ENCODE data around the gene TOM1L2. TPM values are rescaled to one million over a fixed set of nuclear protein-coding genes. Genes with fewer than 3 reads are reported as not detected.

The TOM1L2 gene
- total RNA-seq (49.9 and 145 TPM in 2 replicates), polyA plus RNA-seq (46.4 and 55.2 TPM in 2 replicates)

DNA sequence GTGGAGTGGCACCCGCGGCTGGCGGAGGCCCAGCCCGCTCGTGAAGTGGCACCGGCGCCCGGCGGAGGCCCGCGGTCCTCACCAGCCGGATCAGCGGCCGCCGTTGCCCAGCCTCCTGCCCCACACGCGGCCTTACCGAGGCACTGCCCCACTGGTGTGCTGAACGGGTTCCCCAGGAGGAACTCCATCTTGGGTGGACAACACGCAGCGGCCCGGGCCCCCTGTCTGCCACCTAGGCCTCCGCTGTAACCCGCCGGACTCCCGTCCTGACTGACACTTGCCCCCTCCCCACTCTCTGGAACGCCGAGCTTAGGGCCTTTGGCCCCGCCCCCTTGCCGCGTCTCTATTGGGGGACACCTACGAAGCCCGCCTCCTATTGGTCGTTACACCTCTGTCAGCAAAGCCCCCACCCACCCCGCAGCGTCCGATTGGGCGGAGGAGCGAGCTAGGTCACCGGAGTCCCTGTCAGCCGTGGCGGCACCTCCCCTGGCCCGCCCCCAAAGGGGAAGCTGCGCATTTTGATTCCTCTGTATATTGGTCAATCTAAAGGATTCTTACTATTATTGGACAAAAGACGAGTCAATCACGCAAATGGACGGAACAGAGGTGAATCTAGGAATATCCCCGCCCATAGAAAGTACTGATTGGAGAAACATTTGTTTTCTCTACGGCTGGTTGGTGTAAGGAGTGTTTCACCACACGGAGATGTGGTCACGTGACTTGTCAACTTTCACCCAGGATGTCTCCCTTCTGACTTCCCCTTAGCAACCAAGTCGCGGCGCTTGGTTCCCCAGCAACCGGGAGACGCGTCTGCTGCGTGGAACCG is at the start of gene TOM1L2, which contains the start of gene DRC3:
Gene TOM1L2, minus strand, starts transcription at position 275 of the 826 bp plus-strand sequence. Its CDS starts 87 bp downstream, at position 188.
Gene DRC3, plus strand, starts transcription at position 737 of the 826 bp plus-strand sequence. CDS start 4,737 bp downstream, outside the sequence.
- peak within 1 kb of the TSS; percentile 71 for H3K27ac ChIP-seq
- no peaks in the 10 kb centered on the region for H3K27me3 ChIP-seq
- TF ChIP-seq, protein P1, sequence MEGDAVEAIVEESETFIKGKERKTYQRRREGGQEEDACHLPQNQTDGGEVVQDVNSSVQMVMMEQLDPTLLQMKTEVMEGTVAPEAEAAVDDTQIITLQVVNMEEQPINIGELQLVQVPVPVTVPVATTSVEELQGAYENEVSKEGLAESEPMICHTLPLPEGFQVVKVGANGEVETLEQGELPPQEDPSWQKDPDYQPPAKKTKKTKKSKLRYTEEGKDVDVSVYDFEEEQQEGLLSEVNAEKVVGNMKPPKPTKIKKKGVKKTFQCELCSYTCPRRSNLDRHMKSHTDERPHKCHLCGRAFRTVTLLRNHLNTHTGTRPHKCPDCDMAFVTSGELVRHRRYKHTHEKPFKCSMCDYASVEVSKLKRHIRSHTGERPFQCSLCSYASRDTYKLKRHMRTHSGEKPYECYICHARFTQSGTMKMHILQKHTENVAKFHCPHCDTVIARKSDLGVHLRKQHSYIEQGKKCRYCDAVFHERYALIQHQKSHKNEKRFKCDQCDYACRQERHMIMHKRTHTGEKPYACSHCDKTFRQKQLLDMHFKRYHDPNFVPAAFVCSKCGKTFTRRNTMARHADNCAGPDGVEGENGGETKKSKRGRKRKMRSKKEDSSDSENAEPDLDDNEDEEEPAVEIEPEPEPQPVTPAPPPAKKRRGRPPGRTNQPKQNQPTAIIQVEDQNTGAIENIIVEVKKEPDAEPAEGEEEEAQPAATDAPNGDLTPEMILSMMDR (IDR thresholded peaks at IDR 0.05; ENCODE audit: low read depth, low read length), result no peak
- peak within 1 kb of the TSS; percentile 72 for H3K4me3 ChIP-seq
- no peaks in the 10 kb centered on the region for H3K9me3 ChIP-seq (ENCODE audit: low read depth)
- peaks cover 7% of the 10 kb centered on the region for H3K4me1 ChIP-seq (ENCODE audit: low read depth)
- no peaks in the 10 kb centered on the region for H3K36me3 ChIP-seq
- DNase-seq (ENCODE audit: low read depth in 1 of 2, low spot score in 1 of 2), result peak; percentile 100

DNA sequence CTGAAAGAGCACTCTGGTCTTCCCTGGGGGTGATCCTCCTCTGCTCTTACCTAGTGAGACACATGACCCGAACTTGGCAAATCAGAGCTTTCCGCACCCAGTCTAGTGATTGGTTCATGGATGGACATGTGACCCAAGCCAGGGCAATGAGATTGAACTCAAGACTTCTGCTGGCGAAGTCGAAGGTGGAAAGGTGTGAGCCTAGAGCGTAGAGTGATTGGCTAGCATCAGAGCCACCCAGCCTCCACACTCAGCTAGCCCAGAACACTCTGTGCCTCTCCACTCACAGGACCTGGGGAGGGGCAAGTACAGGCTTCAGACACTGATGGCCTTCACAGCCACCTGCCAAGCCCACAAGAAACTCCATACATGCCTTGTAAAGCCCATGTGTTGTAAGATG is 49.2 kb upstream of the TOM1L2 start:
- TF ChIP-seq, protein P1 (IDR thresholded peaks at IDR 0.05; ENCODE audit: low read depth, low read length), result no peak
- Histone ChIP-seq H3K27me3 (no peaks in the 10 kb centered on the region), H3K36me3 (no peaks in the 10 kb centered on the region), H3K4me1 (ENCODE audit: low read depth) (peaks cover 15% of the 10 kb centered on the region), H3K27ac (no peak overlapping the region), H3K9me3 (ENCODE audit: low read depth) (no peaks in the 10 kb centered on the region), H3K4me3 (no peak overlapping the region)
- DNase-seq (ENCODE audit: low read depth in 1 of 2, low spot score in 1 of 2), result no peak

DNA sequence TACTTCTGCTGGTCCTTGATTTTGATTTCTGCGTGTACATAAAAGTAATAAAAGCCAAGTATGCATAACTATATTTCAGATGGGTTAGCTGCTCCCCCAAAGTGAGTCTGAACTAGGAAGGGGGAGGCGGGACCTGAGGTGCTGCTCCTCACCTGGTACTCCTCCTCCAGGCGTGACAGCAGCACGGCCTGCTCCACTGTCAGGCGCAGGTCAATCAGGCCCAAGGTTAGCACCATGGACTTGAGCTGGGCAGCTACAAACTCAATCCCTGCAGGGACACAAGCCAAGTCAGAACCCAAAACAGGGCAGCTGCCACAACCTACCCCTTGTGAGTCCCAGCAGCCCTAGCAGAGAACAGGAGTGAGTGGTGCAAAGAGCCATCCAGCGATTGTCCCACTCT is 48.8 kb upstream of the TOM1L2 start:
- no peaks in the 10 kb centered on the region for H3K27me3 ChIP-seq
- H3K9me3 ChIP-seq (ENCODE audit: low read depth), result no peaks in the 10 kb centered on the region
- TF ChIP-seq, protein P1 (IDR thresholded peaks at IDR 0.05; ENCODE audit: low read depth, low read length), result no peak
- no peak for DNase-seq (ENCODE audit: low read depth in 1 of 2, low spot score in 1 of 2)
- peaks cover 15% of the 10 kb centered on the region for H3K4me1 ChIP-seq (ENCODE audit: low read depth)
- no peaks in the 10 kb centered on the region for H3K36me3 ChIP-seq
- H3K27ac ChIP-seq, result no peak overlapping the region
- no peak overlapping the region for H3K4me3 ChIP-seq

GRCh38 chr17:18019838-18020154 is 47.6 kb upstream of the TOM1L2 start:
- H3K36me3 ChIP-seq, result no peaks in the 10 kb centered on the region
- no peak for DNase-seq (ENCODE audit: low read depth in 1 of 2, low spot score in 1 of 2)
- no peak overlapping the region for H3K4me3 ChIP-seq
- no peak overlapping the region for H3K27ac ChIP-seq
- H3K4me1 ChIP-seq (ENCODE audit: low read depth), result peaks cover 15% of the 10 kb centered on the region
- H3K27me3 ChIP-seq, result no peaks in the 10 kb centered on the region
- TF ChIP-seq, protein P1 (IDR thresholded peaks at IDR 0.05; ENCODE audit: low read depth, low read length), result no peak
- H3K9me3 ChIP-seq (ENCODE audit: low read depth), result no peaks in the 10 kb centered on the region

DNA sequence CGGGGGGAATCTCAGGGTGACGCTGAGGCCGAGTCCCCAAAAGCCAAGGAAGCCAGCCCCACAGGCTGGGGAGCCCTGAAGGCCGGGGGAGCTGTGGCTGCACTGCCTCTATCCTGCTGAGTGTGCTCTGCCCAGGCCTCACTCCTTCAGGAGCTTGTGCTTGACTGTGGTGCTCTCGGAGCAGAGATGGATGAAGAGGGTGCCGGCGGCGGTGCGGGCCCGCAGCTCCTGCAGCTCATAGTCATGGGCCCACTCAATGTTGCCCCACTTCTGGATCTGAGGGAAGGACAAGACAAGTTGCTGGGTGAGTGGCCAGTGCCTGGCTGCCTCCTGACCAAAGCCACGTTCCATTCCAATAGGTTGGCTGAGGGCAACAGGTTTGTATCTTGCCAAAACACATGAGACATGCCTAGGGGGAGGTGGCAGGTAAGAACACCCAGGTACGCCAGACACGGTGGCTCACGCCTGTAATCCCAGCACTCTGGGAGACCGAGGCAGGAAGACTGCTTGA is 46.3 kb upstream of the TOM1L2 start:
- H3K4me3 ChIP-seq, result no peak overlapping the region
- no peaks in the 10 kb centered on the region for H3K9me3 ChIP-seq (ENCODE audit: low read depth)
- DNase-seq (ENCODE audit: low read depth in 1 of 2, low spot score in 1 of 2), result no peak
- peaks cover 15% of the 10 kb centered on the region for H3K4me1 ChIP-seq (ENCODE audit: low read depth)
- no peaks in the 10 kb centered on the region for H3K36me3 ChIP-seq
- peak overlapping the region; percentile 66 for H3K27ac ChIP-seq
- H3K27me3 ChIP-seq, result no peaks in the 10 kb centered on the region
- TF ChIP-seq, protein P1 (IDR thresholded peaks at IDR 0.05; ENCODE audit: low read depth, low read length), result no peak

All from cardiac muscle cell (in vitro differentiated cells and primary cell).